AG20443 (cell line): Measurements from ENCODE around the gene ZNF564.
"Not testable (repeated sequence)": the region's sequence is repeated elsewhere in the genome, so short reads cannot be mapped to it uniquely, and the experiment has no call there.

Source experiments
- DNase-seq: peaks from one replicate; pipeline ENCODE4 v3.0.0; 2012; ENCODE audit warnings: low spot score, mixed read lengths

Gene ZNF564

GRCh38 chr19:12496480-12496879 is 54.8 kb downstream of the ZNF564 start:
- no peak for DNase-seq

GRCh38 chr19:12495002-12495802 is 56.1 kb downstream of the ZNF564 start:
- DNase-seq: peak; percentile 94

GRCh38 chr19:12494260-12494860 is 56.9 kb downstream of the ZNF564 start:
- DNase-seq: no peak

DNA sequence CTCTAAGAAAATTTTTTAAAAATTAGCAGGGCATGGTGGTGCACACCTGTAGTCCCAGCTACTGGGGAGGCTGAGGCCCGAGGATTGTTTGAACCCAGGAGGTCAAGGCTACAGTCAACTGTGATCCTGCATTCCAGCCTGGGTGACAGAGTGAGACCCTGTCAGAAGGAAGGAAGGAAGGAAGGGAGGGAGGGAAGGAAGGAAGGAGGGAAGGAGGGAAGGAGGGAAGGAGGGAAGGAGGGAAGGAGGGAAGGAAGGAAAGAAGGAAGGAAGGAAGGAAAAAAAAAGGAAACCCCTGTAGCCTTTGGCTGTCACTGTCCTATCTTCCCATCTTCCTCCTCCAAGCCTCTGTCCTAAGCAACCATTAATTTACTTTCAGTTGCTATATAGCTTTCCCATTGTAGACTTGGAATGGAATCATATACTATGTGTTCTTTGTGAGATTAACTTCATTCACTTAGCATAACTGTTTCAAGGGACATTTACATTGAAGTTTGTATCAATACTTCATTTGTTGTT is 65.0 kb downstream of the ZNF564 start:
- not testable (repeated sequence) for DNase-seq

DNA sequence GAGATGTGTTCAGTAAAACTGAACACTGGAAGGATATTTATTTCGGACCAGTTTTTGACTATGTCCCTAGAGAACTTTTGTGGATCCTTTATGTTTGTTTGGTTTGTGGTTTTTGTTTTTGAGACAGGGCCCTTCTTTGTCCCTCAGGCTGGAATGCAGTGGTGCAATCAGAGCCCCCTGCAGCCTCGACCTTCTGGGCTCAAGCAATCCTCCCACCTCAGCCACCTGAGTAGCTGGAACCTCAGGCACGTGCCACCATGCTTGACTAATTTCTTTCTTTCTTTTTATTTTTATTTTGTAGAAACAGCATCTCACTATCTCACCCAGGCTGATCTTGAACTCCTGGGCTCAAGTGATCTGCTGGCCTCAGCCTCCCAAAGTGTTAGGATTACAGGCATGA is 65.7 kb downstream of the ZNF564 start:
- DNase-seq: no peak

GRCh38 chr19:12485052-12485416 is 66.2 kb downstream of the ZNF564 start:
- DNase-seq: no peak

GRCh38 chr19:12484371-12485051 is 66.8 kb downstream of the ZNF564 start, which contains the start of gene ZNF709:
TSS of gene ZNF709 (minus strand) at chr19:12484816. CDS start at chr19:12484657, 159 bp downstream.
- peak; percentile 97 for DNase-seq

DNA sequence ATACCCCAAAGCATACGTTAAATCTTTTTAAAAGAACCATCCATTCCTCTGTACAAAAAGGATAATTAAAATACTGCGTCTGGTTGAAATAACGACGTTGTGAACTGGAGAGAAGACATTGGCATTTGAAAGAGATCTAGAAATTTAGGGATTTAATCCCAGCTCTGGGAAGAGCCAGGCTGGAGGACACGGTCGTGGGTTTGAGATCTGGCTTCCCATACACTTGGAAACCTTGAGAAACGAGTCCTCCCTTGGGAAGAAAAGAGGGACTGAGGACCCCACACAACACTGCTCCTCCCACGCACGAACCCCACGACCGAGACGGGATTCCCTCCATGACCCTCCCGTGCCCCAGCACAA is 67.3 kb downstream of the ZNF564 start:
- DNase-seq: no peak

GRCh38 chr19:12482509-12482886 is 68.8 kb downstream of the ZNF564 start:
- no peak for DNase-seq

DNA sequence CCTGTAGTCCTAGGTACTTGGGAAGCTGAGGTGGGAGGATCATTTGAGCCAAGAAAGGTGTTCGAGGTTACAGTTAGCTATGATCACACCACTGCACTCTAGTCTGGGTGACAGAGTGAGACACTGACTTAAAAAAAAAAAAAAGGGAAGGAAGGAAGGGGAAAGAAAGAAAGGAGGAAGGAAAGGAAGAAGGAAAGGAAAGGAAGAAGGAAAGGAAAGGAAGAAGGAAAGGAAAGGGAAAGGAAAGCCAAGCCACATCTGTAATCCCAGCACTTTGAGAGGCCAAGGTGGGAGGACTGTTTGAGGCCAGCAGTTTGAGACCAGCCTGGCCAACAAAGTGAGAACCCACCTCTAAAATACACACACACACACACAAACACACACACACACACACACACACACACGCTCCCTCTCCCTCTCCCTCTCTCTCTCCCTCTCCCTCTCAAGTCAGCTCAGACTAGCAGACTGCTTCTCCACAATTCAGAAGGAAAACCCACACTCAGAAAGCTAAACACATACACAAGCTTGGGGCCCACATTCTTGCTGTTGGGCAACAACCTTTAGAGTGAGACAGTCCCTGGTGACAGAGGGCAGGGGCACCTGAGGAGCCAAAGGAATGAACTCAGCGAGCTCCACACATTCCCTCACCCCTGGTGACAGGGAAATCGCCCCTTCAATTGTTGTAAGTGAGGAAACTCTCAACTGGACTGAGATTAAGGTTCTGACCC is 69.3 kb downstream of the ZNF564 start:
- DNase-seq: no peak

GRCh38 chr19:12478234-12478941 is 72.9 kb downstream of the ZNF564 start:
- no peak for DNase-seq
